ENCODE measurements around the gene MRPL51. TPM values are rescaled to one million over a fixed set of nuclear protein-coding genes. Genes with fewer than 3 reads are reported as not detected.
A peak's percentile ranks its signal among the peaks of the same experiment; 100 is the strongest.

Gene MRPL51
- total and polyA plus RNA-seq, 9 of the 15 experiments (the other 6 are each of a cell fraction or from before 2014, with no cell fraction given) = 127 to 727 (median 208) TPM

GRCh38 chr12:6533923-6534694 is 41.0 kb upstream of the MRPL51 start, which contains the start of gene GAPDH (continued):
- TF ChIP-seq PHF21A (IDR thresholded peaks at IDR 0.05; ENCODE audit: borderline replicate concordance, low read depth) (peak; percentile 67; the same call in 1 of the 2 replicates), FOXJ2 (tag; IDR thresholded peaks at IDR 0.05) (peak; percentile 46; the same call in 1 of the 2 replicates), GTF2A2 (tag; IDR thresholded peaks at IDR 0.05) (peak; percentile 83), POLR2AphosphoS2 (IDR thresholded peaks at IDR 0.05; ENCODE audit: low read length) (peak; percentile 78), RB1 (IDR thresholded peaks at IDR 0.05; ENCODE audit: low read depth) (peak; percentile 59), ZNF740 (CRISPR knock-in tag; IDR thresholded peaks at IDR 0.05) (peak; percentile 58; the same call in 1 of the 2 replicates), ZNF740 (tag; IDR thresholded peaks at IDR 0.05) (no peak), EP300 (IDR thresholded peaks at IDR 0.05; ENCODE audit: low read length) (no peak), TOE1 (IDR thresholded peaks at IDR 0.05; ENCODE audit: borderline replicate concordance) (peak; percentile 79; the same call in 1 of the 2 replicates), TOE1 (CRISPR knock-in tag; IDR thresholded peaks at IDR 0.05; ENCODE audit: borderline replicate concordance, low read depth) (no peak), MAFK (IDR thresholded peaks at IDR 0.05; ENCODE audit: low read length) (peak; percentile 56), HMGN3 (IDR thresholded peaks at IDR 0.05; ENCODE audit: borderline replicate concordance, extremely low read depth, insufficient read length, low read depth, low read length) (peak; percentile 44), HLTF (IDR thresholded peaks at IDR 0.05) (no peak), MCM7 (IDR thresholded peaks at IDR 0.05) (no peak), HES1 (IDR thresholded peaks at IDR 0.05; ENCODE audit: low read depth) (peak; percentile 61), NCOR1 (IDR thresholded peaks at IDR 0.05) (peak; percentile 73), IRF2 (CRISPR knock-in tag; IDR thresholded peaks at IDR 0.05) (0 out of 2 replicates have a peak, but pooled peaks have one; percentile 13), TEAD4 (IDR thresholded peaks at IDR 0.05; ENCODE audit: low read length) (no peak), TEAD4 (CRISPR knock-in tag; IDR thresholded peaks at IDR 0.05; ENCODE audit: borderline replicate concordance) (peak; percentile 96), NKRF (IDR thresholded peaks at IDR 0.05; ENCODE audit: borderline replicate concordance) (peak; percentile 20; the same call in 1 of the 2 replicates), NCOA6 (IDR thresholded peaks at IDR 0.05) (peak; percentile 71)
- TF ChIP-seq, protein P1, sequence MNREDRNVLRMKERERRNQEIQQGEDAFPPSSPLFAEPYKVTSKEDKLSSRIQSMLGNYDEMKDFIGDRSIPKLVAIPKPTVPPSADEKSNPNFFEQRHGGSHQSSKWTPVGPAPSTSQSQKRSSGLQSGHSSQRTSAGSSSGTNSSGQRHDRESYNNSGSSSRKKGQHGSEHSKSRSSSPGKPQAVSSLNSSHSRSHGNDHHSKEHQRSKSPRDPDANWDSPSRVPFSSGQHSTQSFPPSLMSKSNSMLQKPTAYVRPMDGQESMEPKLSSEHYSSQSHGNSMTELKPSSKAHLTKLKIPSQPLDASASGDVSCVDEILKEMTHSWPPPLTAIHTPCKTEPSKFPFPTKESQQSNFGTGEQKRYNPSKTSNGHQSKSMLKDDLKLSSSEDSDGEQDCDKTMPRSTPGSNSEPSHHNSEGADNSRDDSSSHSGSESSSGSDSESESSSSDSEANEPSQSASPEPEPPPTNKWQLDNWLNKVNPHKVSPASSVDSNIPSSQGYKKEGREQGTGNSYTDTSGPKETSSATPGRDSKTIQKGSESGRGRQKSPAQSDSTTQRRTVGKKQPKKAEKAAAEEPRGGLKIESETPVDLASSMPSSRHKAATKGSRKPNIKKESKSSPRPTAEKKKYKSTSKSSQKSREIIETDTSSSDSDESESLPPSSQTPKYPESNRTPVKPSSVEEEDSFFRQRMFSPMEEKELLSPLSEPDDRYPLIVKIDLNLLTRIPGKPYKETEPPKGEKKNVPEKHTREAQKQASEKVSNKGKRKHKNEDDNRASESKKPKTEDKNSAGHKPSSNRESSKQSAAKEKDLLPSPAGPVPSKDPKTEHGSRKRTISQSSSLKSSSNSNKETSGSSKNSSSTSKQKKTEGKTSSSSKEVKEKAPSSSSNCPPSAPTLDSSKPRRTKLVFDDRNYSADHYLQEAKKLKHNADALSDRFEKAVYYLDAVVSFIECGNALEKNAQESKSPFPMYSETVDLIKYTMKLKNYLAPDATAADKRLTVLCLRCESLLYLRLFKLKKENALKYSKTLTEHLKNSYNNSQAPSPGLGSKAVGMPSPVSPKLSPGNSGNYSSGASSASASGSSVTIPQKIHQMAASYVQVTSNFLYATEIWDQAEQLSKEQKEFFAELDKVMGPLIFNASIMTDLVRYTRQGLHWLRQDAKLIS (CRISPR knock-in tag; IDR thresholded peaks at IDR 0.05) = peak; percentile 79; the same call in 1 of the 2 replicates
